Measurements from ENCODE around the gene SEL1L3.

Gene SEL1L3

GRCh38 chr4:25703731-25704388 is 158.9 kb downstream of the SEL1L3 start:
- H3K9me3 Mint-ChIP-seq, result no peaks in the 10 kb centered on the region
- H3K4me3 Mint-ChIP-seq, result no peak overlapping the region
- H3K36me3 Mint-ChIP-seq (ENCODE audit: low read depth), result no peaks in the 10 kb centered on the region
- H3K27ac Mint-ChIP-seq, result no peak overlapping the region
- H3K27me3 Mint-ChIP-seq, result no peaks in the 10 kb centered on the region
- H3K4me1 Mint-ChIP-seq (ENCODE audit: low read depth), result no peaks in the 10 kb centered on the region

- no peaks in the 10 kb centered on the region for H3K36me3 Mint-ChIP-seq (ENCODE audit: low read depth)
- no peaks in the 10 kb centered on the region for H3K9me3 Mint-ChIP-seq
- no peak overlapping the region for H3K27ac Mint-ChIP-seq
- no peak overlapping the region for H3K4me3 Mint-ChIP-seq
- H3K4me1 Mint-ChIP-seq (ENCODE audit: low read depth), result no peaks in the 10 kb centered on the region
- H3K27me3 Mint-ChIP-seq, result no peaks in the 10 kb centered on the region
These were observed 159.9 kb downstream of the SEL1L3 start for GRCh38 chr4:25702848-25703247.

- Mint-ChIP-seq H3K36me3 (ENCODE audit: low read depth) (no peaks in the 10 kb centered on the region), H3K9me3 (no peaks in the 10 kb centered on the region), H3K4me1 (ENCODE audit: low read depth) (no peaks in the 10 kb centered on the region), H3K4me3 (no peak overlapping the region), H3K27me3 (no peaks in the 10 kb centered on the region), H3K27ac (no peak overlapping the region)
These were observed 162.1 kb downstream of the SEL1L3 start for GRCh38 chr4:25700661-25701060.

GRCh38 chr4:25697516-25697915 is 165.3 kb downstream of the SEL1L3 start:
- Mint-ChIP-seq H3K36me3 (ENCODE audit: low read depth) (no peaks in the 10 kb centered on the region), H3K27ac (no peak overlapping the region), H3K4me1 (ENCODE audit: low read depth) (no peaks in the 10 kb centered on the region), H3K4me3 (no peak overlapping the region), H3K9me3 (peaks cover 4% of the 10 kb centered on the region), H3K27me3 (peaks cover 2% of the 10 kb centered on the region)

Measured in stimulated activated naive CD8-positive, alpha-beta T cell treated with anti-CD3 and anti-CD28 coated beads, Interleukin-15, Interleukin-2, amounts not matched to agents 100 ng/mL and 50 ng/mL, for 24 hours (primary cell).